Measurements from ENCODE around the gene STARD13. TPM values are rescaled to one million over a fixed set of nuclear protein-coding genes. Genes with fewer than 3 reads are reported as not detected.

The STARD13 gene
- total RNA-seq, 1 donor from 2014 or later: 37.6 TPM

DNA sequence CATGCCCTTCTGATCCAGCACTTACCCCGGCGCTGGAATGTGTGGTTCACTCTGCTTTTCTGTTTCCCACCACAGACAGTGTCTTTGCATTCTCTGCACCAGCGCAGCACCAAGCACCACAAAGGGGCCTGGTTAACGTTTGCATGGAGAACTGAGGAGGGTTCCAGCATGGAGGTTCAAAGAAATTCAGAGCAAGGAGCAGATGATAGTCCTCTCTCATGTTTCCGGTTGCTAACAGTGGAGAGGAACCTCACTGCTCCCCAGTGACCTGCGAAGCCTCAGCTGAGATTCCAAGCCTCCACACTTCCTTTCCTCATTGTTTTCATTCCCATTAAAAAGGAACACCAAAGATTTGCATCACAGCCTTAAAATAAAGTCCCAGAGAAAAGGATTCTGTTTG lies 99.7 kb downstream of the STARD13 start:
- Mint-ChIP-seq H3K27ac (ENCODE audit: unreplicated experiment) (peak overlapping the region; percentile 93), H3K9me3 (ENCODE audit: low read depth) (no peaks in the 10 kb centered on the region), H3K27me3 (ENCODE audit: low read depth) (no peaks in the 10 kb centered on the region), H3K36me3 (ENCODE audit: low read depth) (peaks cover 10% of the 10 kb centered on the region), H3K4me1 (ENCODE audit: low read depth) (peaks cover 94% of the 10 kb centered on the region), H3K4me3 (ENCODE audit: unreplicated experiment) (peak overlapping the region; percentile 37)
- DNase-seq (ENCODE audit: low spot score): no peak
- TF ChIP-seq, protein P1, sequence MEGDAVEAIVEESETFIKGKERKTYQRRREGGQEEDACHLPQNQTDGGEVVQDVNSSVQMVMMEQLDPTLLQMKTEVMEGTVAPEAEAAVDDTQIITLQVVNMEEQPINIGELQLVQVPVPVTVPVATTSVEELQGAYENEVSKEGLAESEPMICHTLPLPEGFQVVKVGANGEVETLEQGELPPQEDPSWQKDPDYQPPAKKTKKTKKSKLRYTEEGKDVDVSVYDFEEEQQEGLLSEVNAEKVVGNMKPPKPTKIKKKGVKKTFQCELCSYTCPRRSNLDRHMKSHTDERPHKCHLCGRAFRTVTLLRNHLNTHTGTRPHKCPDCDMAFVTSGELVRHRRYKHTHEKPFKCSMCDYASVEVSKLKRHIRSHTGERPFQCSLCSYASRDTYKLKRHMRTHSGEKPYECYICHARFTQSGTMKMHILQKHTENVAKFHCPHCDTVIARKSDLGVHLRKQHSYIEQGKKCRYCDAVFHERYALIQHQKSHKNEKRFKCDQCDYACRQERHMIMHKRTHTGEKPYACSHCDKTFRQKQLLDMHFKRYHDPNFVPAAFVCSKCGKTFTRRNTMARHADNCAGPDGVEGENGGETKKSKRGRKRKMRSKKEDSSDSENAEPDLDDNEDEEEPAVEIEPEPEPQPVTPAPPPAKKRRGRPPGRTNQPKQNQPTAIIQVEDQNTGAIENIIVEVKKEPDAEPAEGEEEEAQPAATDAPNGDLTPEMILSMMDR (IDR thresholded peaks at IDR 0.05): no peak

GRCh38 chr13:33184530-33184929 lies 101.0 kb downstream of the STARD13 start:
- peaks cover 97% of the 10 kb centered on the region for H3K4me1 Mint-ChIP-seq (ENCODE audit: low read depth)

DNA sequence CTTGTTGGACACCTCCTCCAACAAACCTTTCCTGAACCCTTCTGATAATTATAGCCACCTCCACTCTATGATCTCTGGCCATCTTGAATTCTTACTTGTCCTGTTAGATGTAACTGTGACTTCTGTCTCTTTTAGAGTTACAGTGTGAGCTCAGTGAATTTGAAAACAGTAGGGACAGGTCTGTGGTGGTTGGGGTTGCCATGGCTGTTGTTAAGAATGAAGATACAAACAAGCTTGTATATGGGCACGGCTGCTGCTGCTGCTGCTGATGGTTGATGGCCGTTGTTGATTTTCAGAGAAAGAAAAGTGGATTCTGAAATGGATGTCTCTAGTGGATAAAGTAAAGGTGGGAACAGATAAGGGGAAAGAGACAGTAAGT lies 101.5 kb downstream of the STARD13 start:
- Mint-ChIP-seq H3K27ac (ENCODE audit: unreplicated experiment) (peak overlapping the region; percentile 87), H3K36me3 (ENCODE audit: low read depth) (peaks cover 10% of the 10 kb centered on the region), H3K9me3 (ENCODE audit: low read depth) (no peaks in the 10 kb centered on the region), H3K4me1 (ENCODE audit: low read depth) (peaks cover 97% of the 10 kb centered on the region), H3K4me3 (ENCODE audit: unreplicated experiment) (no peak overlapping the region), H3K27me3 (ENCODE audit: low read depth) (no peaks in the 10 kb centered on the region)
- TF ChIP-seq, protein P1 (IDR thresholded peaks at IDR 0.05): no peak
- DNase-seq (ENCODE audit: low spot score): no peak

More at GRCh38 chr13:33184530-33184929, 101.0 kb downstream of the STARD13 start:
- Mint-ChIP-seq H3K27ac (ENCODE audit: unreplicated experiment) (peak overlapping the region; percentile 87), H3K36me3 (ENCODE audit: low read depth) (peaks cover 10% of the 10 kb centered on the region), H3K4me3 (ENCODE audit: unreplicated experiment) (no peak overlapping the region), H3K27me3 (ENCODE audit: low read depth) (no peaks in the 10 kb centered on the region), H3K9me3 (ENCODE audit: low read depth) (no peaks in the 10 kb centered on the region)
- TF ChIP-seq, protein P1 (IDR thresholded peaks at IDR 0.05): no peak
- no peak for DNase-seq (ENCODE audit: low spot score)

DNA sequence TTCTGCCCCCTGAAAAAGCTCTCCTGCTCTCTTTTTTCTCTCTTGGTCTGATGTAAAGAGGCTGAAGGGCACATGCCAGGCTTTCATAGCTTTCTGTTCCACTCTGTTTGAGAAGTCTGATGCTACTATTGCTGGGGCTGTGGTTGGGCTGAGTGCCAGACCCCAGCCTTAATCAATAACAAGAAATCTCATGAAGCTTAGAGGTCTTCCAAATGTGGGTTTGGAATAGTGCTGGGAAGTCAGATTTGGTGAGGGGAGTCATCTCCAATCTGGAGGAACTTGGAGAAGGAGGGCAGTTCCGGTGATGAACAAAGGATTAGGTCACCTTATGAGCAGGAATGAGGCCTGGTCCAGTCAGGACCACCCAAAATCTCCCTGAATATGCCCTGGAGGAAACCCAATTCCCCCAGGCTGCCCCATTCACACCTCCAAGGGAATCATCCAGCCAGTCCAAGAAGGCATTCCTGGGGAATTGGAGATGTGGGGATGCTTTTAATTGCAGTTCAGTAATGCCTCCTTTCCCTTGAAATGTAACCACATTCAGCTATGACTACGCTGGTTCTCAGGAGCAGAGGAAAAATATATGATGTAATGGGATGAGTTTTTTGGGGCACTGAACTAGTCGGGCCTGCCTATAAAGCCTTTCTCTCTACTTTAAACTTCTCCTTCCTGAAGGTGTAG lies 102.0 kb downstream of the STARD13 start:
- Mint-ChIP-seq H3K4me3 (ENCODE audit: unreplicated experiment) (no peak overlapping the region), H3K27ac (ENCODE audit: unreplicated experiment) (peak overlapping the region; percentile 87), H3K4me1 (ENCODE audit: low read depth) (peaks cover 96% of the 10 kb centered on the region), H3K9me3 (ENCODE audit: low read depth) (no peaks in the 10 kb centered on the region), H3K27me3 (ENCODE audit: low read depth) (no peaks in the 10 kb centered on the region), H3K36me3 (ENCODE audit: low read depth) (peaks cover 10% of the 10 kb centered on the region)
- TF ChIP-seq, protein P1 (IDR thresholded peaks at IDR 0.05): no peak
- DNase-seq (ENCODE audit: low spot score): no peak

GRCh38 chr13:33182729-33183128 lies 102.8 kb downstream of the STARD13 start:
- TF ChIP-seq, protein P1 (IDR thresholded peaks at IDR 0.05): no peak
- Mint-ChIP-seq H3K27ac (ENCODE audit: unreplicated experiment) (peak overlapping the region; percentile 87), H3K9me3 (ENCODE audit: low read depth) (peaks cover 3% of the 10 kb centered on the region), H3K27me3 (ENCODE audit: low read depth) (no peaks in the 10 kb centered on the region), H3K36me3 (ENCODE audit: low read depth) (peaks cover 8% of the 10 kb centered on the region), H3K4me3 (ENCODE audit: unreplicated experiment) (no peak overlapping the region), H3K4me1 (ENCODE audit: low read depth) (peaks cover 93% of the 10 kb centered on the region)
- DNase-seq (ENCODE audit: low spot score): no peak

Data from chondrocyte (in vitro differentiated cells).